Liver (tissue), 9 donors: Measurements from ENCODE around the gene ADAM19. TPM values are rescaled to one million over a fixed set of nuclear protein-coding genes. Genes with fewer than 3 reads are reported as not detected.

Source experiments
- DNase-seq: peaks from one replicate; pipeline ENCODE4 v3.0.0-alpha.2; 2017; ENCODE audit warnings: low spot score
- H3K27ac ChIP-seq, 2 donors: one replicate each; pipeline ENCODE4 v1.7.0; 2013; ENCODE audit warnings: inconsistent platforms in 2 of 2, low read length in 2 of 2, control low read depth in 1 of 2, low read depth in 1 of 2, mild to moderate bottlenecking in 1 of 2
- H3K27me3 ChIP-seq, 4 donors: one replicate each; pipeline versions ENCODE4 v1.6.1 to v1.7.0; 2013; ENCODE audit warnings: low read length in 3 of 4, inconsistent platforms in 1 of 4, mild to moderate bottlenecking in 1 of 4, moderate library complexity in 1 of 4; ENCODE audit not compliant: control insufficient read depth in 4 of 4, insufficient read depth in 4 of 4
- H3K36me3 ChIP-seq, 4 donors: one replicate each; pipeline versions ENCODE4 v1.6.1 to v1.7.0; 2013; ENCODE audit warnings: low read length in 3 of 4, mild to moderate bottlenecking in 3 of 4, low read depth in 1 of 4, moderate library complexity in 1 of 4; ENCODE audit not compliant: control insufficient read depth in 4 of 4, insufficient read depth in 3 of 4
- H3K4me1 ChIP-seq, 4 donors: one replicate each; pipeline versions ENCODE4 v1.6.1 to v1.7.0; 2013; ENCODE audit warnings: low read length in 3 of 4, mild to moderate bottlenecking in 3 of 4, moderate library complexity in 1 of 4; ENCODE audit not compliant: control insufficient read depth in 4 of 4, insufficient read depth in 4 of 4
- H3K4me3 ChIP-seq, 3 donors: one replicate each; pipeline versions ENCODE4 v1.6.1 to v1.7.0; 2013; ENCODE audit warnings: low read length in 3 of 3, control low read depth in 1 of 3, low read depth in 1 of 3, mild to moderate bottlenecking in 1 of 3
- H3K9ac ChIP-seq, 2 donors: one replicate each; pipeline ENCODE4 v1.7.0; 2013; ENCODE audit warnings: low read length in 2 of 2, mild to moderate bottlenecking in 2 of 2, moderate library complexity in 2 of 2, control low read depth in 1 of 2, low read depth in 1 of 2
- H3K9me3 ChIP-seq, 4 donors: one replicate each; pipeline versions ENCODE4 v1.6.1 to v1.7.0; 2013; ENCODE audit warnings: low read length in 3 of 4; ENCODE audit not compliant: control insufficient read depth in 4 of 4
- ATF3 ChIP-seq: IDR thresholded peaks from 2 replicates; pipeline ENCODE4 v1.6.1; 2016; ENCODE audit warnings: antibody characterized with exemption
- CTCF ChIP-seq: fragments of 150-350 bp; IDR thresholded peaks from 2 replicates; pipeline ENCODE4 v1.5.1; 2017; ENCODE audit warnings: improper control_type of control experiment, low read depth, low read length; ENCODE audit not compliant: missing input control
- EGR1 ChIP-seq, 2 donors: IDR thresholded peaks; 2 replicates each; pipeline ENCODE4 v1.6.1; 2016 to 2018; ENCODE audit warnings: antibody characterized with exemption in 2 of 2, low read depth in 2 of 2
- FOXA1 ChIP-seq: IDR thresholded peaks from 2 replicates; pipeline ENCODE4 v1.6.1; 2016; ENCODE audit warnings: antibody characterized with exemption
- FOXA2 ChIP-seq: IDR thresholded peaks from 2 replicates; pipeline ENCODE4 v1.6.1; 2016; ENCODE audit warnings: antibody characterized with exemption
- GABPA ChIP-seq, 2 donors: IDR thresholded peaks in 1 of 2; conservative IDR thresholded peaks in 1 of 2; 2 replicates each; pipeline ENCODE4 v1.6.1; 2016; ENCODE audit warnings: antibody characterized with exemption in 2 of 2, mild to moderate bottlenecking in 1 of 2, moderate library complexity in 1 of 2
- HNF4A ChIP-seq, 2 donors: conservative IDR thresholded peaks; 2 replicates each; pipeline ENCODE4 v1.6.1; 2016; ENCODE audit warnings: antibody characterized with exemption in 2 of 2, mild to moderate bottlenecking in 2 of 2
- HNF4G ChIP-seq: IDR thresholded peaks from 2 replicates; pipeline ENCODE4 v1.6.1; 2016; ENCODE audit warnings: antibody characterized with exemption
- JUND ChIP-seq, 2 donors: IDR thresholded peaks; 2 replicates each; pipeline ENCODE4 v1.6.1; 2016; ENCODE audit warnings: antibody characterized with exemption in 2 of 2
- NR2F2 ChIP-seq: IDR thresholded peaks from 2 replicates; pipeline ENCODE4 v1.6.1; 2016; ENCODE audit warnings: antibody characterized with exemption
- RAD21 ChIP-seq, 2 donors: IDR thresholded peaks; 2 replicates each; pipeline ENCODE4 v1.6.1; 2016; ENCODE audit warnings: antibody characterized with exemption in 2 of 2, mild to moderate bottlenecking in 2 of 2
- SP1 ChIP-seq: IDR thresholded peaks from 2 replicates; pipeline ENCODE4 v1.6.1; 2018; ENCODE audit warnings: antibody characterized with exemption, mild to moderate bottlenecking
- TAF1 ChIP-seq: conservative IDR thresholded peaks from 2 replicates; pipeline ENCODE4 v1.6.1; 2016; ENCODE audit warnings: antibody characterized with exemption, mild to moderate bottlenecking
- YY1 ChIP-seq: IDR thresholded peaks from 2 replicates; pipeline ENCODE4 v1.6.1; 2016; ENCODE audit warnings: antibody characterized with exemption, mild to moderate bottlenecking
- ZBTB33 ChIP-seq: IDR thresholded peaks from 2 replicates; pipeline ENCODE4 v1.6.1; 2016; ENCODE audit warnings: antibody characterized with exemption
- WGBS: extraction: QIAGEN DNeasy Blood & Tissue Kit; methylation state at CpG from one replicate; pipeline ENCODE4 v1.1.7; 2013; 5-methylcytosine and 5-hydroxymethylcytosine counted together
- polyA plus RNA-seq, 2 donors: library from polyadenylated mRNA; stranded (reverse) in 1 of 2; unstranded in 1 of 2; fragments of 200-250 nt in 1 of 2; fragments of >200 nt in 1 of 2; fragmentation: Nextera tagmentation in 1 of 2; extraction: Ambion mirVana in 1 of 2; gene quantifications; one replicate each; pipeline versions ENCODE4 v1.2.1 to v1.2.3, GENCODE V29; 2013 to 2015
- total RNA-seq, 2 donors: library from RNA; depleted of rRNA; stranded (reverse); fragments of >200 nt; gene quantifications; one replicate each; pipeline ENCODE4 v1.2.3, GENCODE V29; 2014
- donor health status: healthy.
- donor health status: healthy.
- donor health status: healthy.
- donor health status: healthy.
- donor health status: healthy.

ADAM19 gene
- total and polyA plus RNA-seq, 4 donors = 2.4 to 7.1 (median 2.9) TPM

GRCh38 chr5:157518963-157519362 lies 56.6 kb downstream of the ADAM19 start:
- 94% methylated on average over 6 of the region's 6 CpGs for WGBS
- no peak overlapping the region for H3K9ac ChIP-seq
- no peak overlapping the region for H3K4me3 ChIP-seq
- H3K27ac ChIP-seq = no peak overlapping the region
- peaks cover 0 to 3% (median 1%) of the 10 kb centered on the region in 4 donors for H3K4me1 ChIP-seq
- no peak for DNase-seq
- H3K36me3 ChIP-seq = peaks cover 0 to 3% (median 0%) of the 10 kb centered on the region in 4 donors
- no peaks in the 10 kb centered on the region for H3K27me3 ChIP-seq
- H3K9me3 ChIP-seq = no peaks in the 10 kb centered on the region
- TF ChIP-seq ATF3 (no peak), RAD21 (IDR thresholded peaks at IDR 0.05) (no peak), JUND (IDR thresholded peaks at IDR 0.05) (no peak), TAF1 (no peak), HNF4A (conservative IDR thresholded peaks at IDR 0.05) (no peak), GABPA (IDR thresholded peaks at IDR 0.05 in 1 of 2, conservative IDR thresholded peaks at IDR 0.05 in 1 of 2) (no peak), FOXA1 (no peak), YY1 (no peak), HNF4G (no peak), FOXA2 (no peak)

GRCh38 chr5:157516626-157517325 lies 58.8 kb downstream of the ADAM19 start:
- 75% methylated on average over 5 of the region's 5 CpGs for WGBS

GRCh38 chr5:157516006-157516405 lies 59.6 kb downstream of the ADAM19 start:
- no peaks in the 10 kb centered on the region for H3K9me3 ChIP-seq
- 74% methylated on average over 3 of the region's 3 CpGs for WGBS
- no peak overlapping the region for H3K27ac ChIP-seq
- DNase-seq = no peak
- no peaks in the 10 kb centered on the region for H3K27me3 ChIP-seq
- no peak overlapping the region for H3K9ac ChIP-seq
- peaks cover 0 to 3% (median 0%) of the 10 kb centered on the region in 4 donors for H3K36me3 ChIP-seq
- no peak for TF ChIP-seq ATF3
- no peak overlapping the region for H3K4me3 ChIP-seq
- peaks cover 5 to 25% (median 19%) of the 10 kb centered on the region in 4 donors for H3K4me1 ChIP-seq

More at GRCh38 chr5:157516626-157517325, 58.8 kb downstream of the ADAM19 start:
- Histone ChIP-seq H3K36me3 (peaks cover 0 to 3% (median 0%) of the 10 kb centered on the region in 4 donors), H3K4me3 (no peak overlapping the region), H3K27ac (no peak overlapping the region), H3K27me3 (no peaks in the 10 kb centered on the region), H3K9ac (no peak overlapping the region), H3K9me3 (no peaks in the 10 kb centered on the region), H3K4me1 (peaks cover 6 to 19% (median 14%) of the 10 kb centered on the region in 4 donors)
- no peak for DNase-seq
- TF ChIP-seq FOXA2 (no peak), NR2F2 (peak; percentile 44)

- Histone ChIP-seq H3K9me3 (no peaks in the 10 kb centered on the region), H3K9ac (no peak overlapping the region), H3K4me1 (peaks cover 5 to 27% (median 19%) of the 10 kb centered on the region in 4 donors), H3K27me3 (no peaks in the 10 kb centered on the region), H3K27ac (no peak overlapping the region), H3K36me3 (peaks cover 0 to 3% (median 0%) of the 10 kb centered on the region in 4 donors), H3K4me3 (no peak overlapping the region)
- 99% methylated on average over 2 of the region's 2 CpGs for WGBS
- no peak for TF ChIP-seq CTCF
- TF ChIP-seq ZBTB33 = no peak
- no peak for TF ChIP-seq HNF4A (conservative IDR thresholded peaks at IDR 0.05)
- no peak for TF ChIP-seq HNF4G
- no peak for TF ChIP-seq FOXA2
- no peak for TF ChIP-seq RAD21 (IDR thresholded peaks at IDR 0.05)
- no peak for TF ChIP-seq YY1
- no peak for TF ChIP-seq EGR1 (IDR thresholded peaks at IDR 0.05; ENCODE audit: low read depth in 2 of 2)
- TF ChIP-seq SP1 = no peak
- TF ChIP-seq FOXA1 = no peak
- DNase-seq = no peak
Measured at GRCh38 chr5:157514974-157515373, 60.6 kb downstream of the ADAM19 start.
